AG04450 (cell line): ENCODE data around the gene SHISA9. TPM values are rescaled to one million over a fixed set of nuclear protein-coding genes. Genes with fewer than 3 reads are reported as not detected.

ENCODE experiments used
- CTCF ChIA-PET: fragments of 300-600, 350-600 bp; formaldehyde crosslinking; extraction: SDS; loops from one replicate; lab custom pipeline; 2022; ENCODE audit warnings: antibody characterized with exemption, inconsistent platforms; lab: Charles Lee
- POLR2A ChIA-PET: fragments of 350-600 bp; formaldehyde crosslinking; extraction: SDS; loops from one replicate; lab custom pipeline; 2021; ENCODE audit warnings: antibody characterized with exemption, inconsistent platforms; lab: Yijun Ruan, JAX
- DNase-seq: peaks from one replicate; pipeline ENCODE4 v3.0.0-alpha.2; 2011; ENCODE audit warnings: low read depth, low spot score
- H3K27ac ChIP-seq: one replicate; pipeline ENCODE4 v1.5.1; 2012; ENCODE audit warnings: low read depth, low read length, control low read depth
- H3K27me3 ChIP-seq: one replicate; pipeline ENCODE4 v1.6.0; 2012; ENCODE audit warnings: low read length; ENCODE audit not compliant: control insufficient read depth, insufficient read depth
- H3K4me3 ChIP-seq: 2 replicates; pipeline ENCODE4 v1.5.1; 2011; ENCODE audit warnings: mild to moderate bottlenecking, low read depth, low read length, control low read depth
- H3K9me3 ChIP-seq: 2 replicates; pipeline ENCODE4 v1.5.1; 2012; ENCODE audit warnings: low read length; ENCODE audit not compliant: control insufficient read depth, insufficient read depth
- polyA plus RNA-seq: library from polyadenylated mRNA; depleted of rRNA; stranded (reverse); fragments of >200 nt; gene quantifications from 2 replicates; pipeline ENCODE4 v1.2.3, GENCODE V29; 2011
- TF ChIP-seq, protein P1 (sequence below): IDR thresholded peaks from 2 replicates; pipeline ENCODE4 v1.5.1; 2011; ENCODE audit warnings: low read depth, low read length, control low read depth, inconsistent platforms

Gene SHISA9
- polyA plus RNA-seq, 1 experiment, result not detected

DNA sequence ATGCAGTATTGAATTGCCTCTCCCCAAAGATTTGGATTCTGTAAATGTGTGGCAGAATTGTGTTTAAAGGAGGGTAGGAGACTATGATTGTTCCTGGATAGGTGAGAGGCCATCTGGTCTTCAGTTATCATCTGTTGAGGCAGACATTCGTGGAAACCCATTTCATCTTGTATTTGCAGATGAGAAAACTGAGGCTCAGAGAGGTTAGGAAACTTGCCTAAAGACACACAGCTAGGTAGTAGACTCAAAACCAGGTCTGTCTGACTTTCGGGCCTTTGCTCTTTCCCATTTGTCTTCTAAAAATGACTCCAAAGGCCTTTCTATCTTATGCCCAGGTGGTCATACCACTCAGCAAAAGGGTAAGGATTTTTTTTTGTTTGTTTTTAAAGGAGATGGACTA lies 210.3 kb downstream of the SHISA9 start:
- H3K9me3 ChIP-seq, result peaks cover 26% of the 10 kb centered on the region
- CTCF ChIA-PET, result no interaction called here
- H3K27ac ChIP-seq, result no peak overlapping the region
- DNase-seq, result no peak
- POLR2A ChIA-PET, result no interaction called here
- H3K4me3 ChIP-seq, result no peak overlapping the region
- TF ChIP-seq, protein P1, sequence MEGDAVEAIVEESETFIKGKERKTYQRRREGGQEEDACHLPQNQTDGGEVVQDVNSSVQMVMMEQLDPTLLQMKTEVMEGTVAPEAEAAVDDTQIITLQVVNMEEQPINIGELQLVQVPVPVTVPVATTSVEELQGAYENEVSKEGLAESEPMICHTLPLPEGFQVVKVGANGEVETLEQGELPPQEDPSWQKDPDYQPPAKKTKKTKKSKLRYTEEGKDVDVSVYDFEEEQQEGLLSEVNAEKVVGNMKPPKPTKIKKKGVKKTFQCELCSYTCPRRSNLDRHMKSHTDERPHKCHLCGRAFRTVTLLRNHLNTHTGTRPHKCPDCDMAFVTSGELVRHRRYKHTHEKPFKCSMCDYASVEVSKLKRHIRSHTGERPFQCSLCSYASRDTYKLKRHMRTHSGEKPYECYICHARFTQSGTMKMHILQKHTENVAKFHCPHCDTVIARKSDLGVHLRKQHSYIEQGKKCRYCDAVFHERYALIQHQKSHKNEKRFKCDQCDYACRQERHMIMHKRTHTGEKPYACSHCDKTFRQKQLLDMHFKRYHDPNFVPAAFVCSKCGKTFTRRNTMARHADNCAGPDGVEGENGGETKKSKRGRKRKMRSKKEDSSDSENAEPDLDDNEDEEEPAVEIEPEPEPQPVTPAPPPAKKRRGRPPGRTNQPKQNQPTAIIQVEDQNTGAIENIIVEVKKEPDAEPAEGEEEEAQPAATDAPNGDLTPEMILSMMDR, result no peak
- H3K27me3 ChIP-seq, result no peaks in the 10 kb centered on the region

DNA sequence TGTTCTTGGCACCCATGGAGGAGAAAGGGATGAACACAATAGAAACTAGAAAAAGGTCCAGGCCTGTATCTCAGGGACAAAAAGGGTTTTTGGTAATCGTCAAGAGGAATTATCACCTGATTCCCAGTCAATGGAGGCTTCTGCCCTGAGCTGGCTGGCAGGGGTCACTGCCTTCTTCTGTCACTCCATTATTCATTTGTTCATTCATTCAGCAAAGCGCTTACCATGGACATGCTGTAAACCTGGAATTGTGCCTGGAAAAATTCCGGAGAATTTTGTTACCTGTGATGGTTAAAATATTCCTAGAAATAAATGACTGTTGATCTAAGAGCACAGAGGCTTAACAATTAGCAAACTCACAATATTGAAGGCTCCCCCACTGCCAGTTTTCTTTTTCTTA lies 212.3 kb downstream of the SHISA9 start:
- DNase-seq, result no peak
- Histone ChIP-seq H3K4me3 (no peak overlapping the region), H3K27ac (no peak overlapping the region), H3K27me3 (no peaks in the 10 kb centered on the region), H3K9me3 (peaks cover 31% of the 10 kb centered on the region)
- ChIA-PET CTCF (no interaction called here), POLR2A (no interaction called here)
- TF ChIP-seq, protein P1, result no peak

- no peak overlapping the region for H3K27ac ChIP-seq
- POLR2A ChIA-PET, result no interaction called here
- TF ChIP-seq, protein P1, result no peak
- DNase-seq, result no peak
- CTCF ChIA-PET, result no interaction called here
- H3K27me3 ChIP-seq, result no peaks in the 10 kb centered on the region
- H3K9me3 ChIP-seq, result peaks cover 38% of the 10 kb centered on the region
- no peak overlapping the region for H3K4me3 ChIP-seq
Measured at GRCh38 chr16:13118091-13118490, 216.7 kb downstream of the SHISA9 start.

- POLR2A ChIA-PET, result no interaction called here
- no peak for DNase-seq
- no peak overlapping the region for H3K4me3 ChIP-seq
- no peaks in the 10 kb centered on the region for H3K27me3 ChIP-seq
- TF ChIP-seq, protein P1, result no peak
- H3K9me3 ChIP-seq, result peaks cover 40% of the 10 kb centered on the region
- CTCF ChIA-PET, result no interaction called here
- H3K27ac ChIP-seq, result no peak overlapping the region
Measured at GRCh38 chr16:13120091-13120490, 218.7 kb downstream of the SHISA9 start.

DNA sequence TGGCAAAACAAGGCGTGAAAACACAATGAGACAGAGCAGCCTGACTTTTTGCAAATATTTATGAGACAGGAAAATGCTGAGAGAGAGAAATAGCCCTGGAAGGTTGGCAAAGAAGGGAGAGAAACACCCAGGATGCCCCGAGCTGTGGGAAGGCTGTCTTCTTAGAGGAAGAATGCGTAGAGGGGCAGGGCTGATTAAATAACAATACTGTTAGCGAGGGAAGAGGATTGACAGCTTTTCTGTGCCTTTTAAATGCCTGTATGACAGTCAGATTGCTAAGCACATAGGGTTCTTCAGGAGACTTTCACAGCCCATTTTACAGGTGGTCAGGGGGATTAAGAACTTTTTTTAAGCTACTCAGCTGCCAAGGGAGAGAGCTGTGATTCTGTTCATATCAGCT lies 219.2 kb downstream of the SHISA9 start:
- POLR2A ChIA-PET, result no interaction called here
- no peak overlapping the region for H3K27ac ChIP-seq
- peaks cover 40% of the 10 kb centered on the region for H3K9me3 ChIP-seq
- no peaks in the 10 kb centered on the region for H3K27me3 ChIP-seq
- CTCF ChIA-PET, result no interaction called here
- TF ChIP-seq, protein P1, result no peak
- no peak overlapping the region for H3K4me3 ChIP-seq
- no peak for DNase-seq
